Neutrophil (primary cell): ENCODE results near the gene LAD1.

Source experiments
- H3K27ac ChIP-seq: fragments of 200-600 bp; sonication (generic); 2 replicates; pipeline ENCODE4 v1.5.1; 2016; ENCODE audit warnings: mild to moderate bottlenecking, moderate library complexity
- H3K27me3 ChIP-seq: fragments of 200-600 bp; sonication (generic); 2 replicates; pipeline ENCODE4 v1.6.0; 2016; ENCODE audit warnings: mild to moderate bottlenecking
- H3K36me3 ChIP-seq: fragments of 200-600 bp; sonication (generic); 2 replicates; pipeline ENCODE4 v1.5.1; 2017
- H3K4me1 ChIP-seq, 2 experiments: fragments of 200-600 bp in 1 of 2; sonication (generic) in 1 of 2; 1 replicate in 1 of 2; 2 replicates in 1 of 2; pipeline versions ENCODE4 v1.5.1 to v1.6.1; 2013 to 2016; ENCODE audit warnings: low read depth in 1 of 2, low read length in 1 of 2, mild to moderate bottlenecking in 1 of 2, moderate library complexity in 1 of 2; ENCODE audit not compliant: control insufficient read depth in 1 of 2, insufficient read depth in 1 of 2
- H3K4me3 ChIP-seq, 2 experiments: fragments of 200-600 bp in 1 of 2; sonication (generic) in 1 of 2; 1 replicate in 1 of 2; 2 replicates in 1 of 2; pipeline ENCODE4 v1.5.1; 2013 to 2016; ENCODE audit warnings: low read depth in 1 of 2, low read length in 1 of 2, mild to moderate bottlenecking in 1 of 2, moderate library complexity in 1 of 2
- H3K9me3 ChIP-seq: fragments of 200-600 bp; sonication (generic); 2 replicates; pipeline ENCODE4 v1.5.1; 2016
- CTCF ChIP-seq: fragments of 200-600 bp; sonication (generic); IDR thresholded peaks from 2 replicates; pipeline ENCODE4 v1.5.1; 2016; ENCODE audit warnings: antibody characterized with exemption

LAD1 gene

GRCh38 chr1:201377611-201378092 is 21.5 kb downstream of the LAD1 start, which contains the start of gene TNNT2:
TNNT2 (minus strand) TSS chr1:201377680; CDS start chr1:201373254, 4,426 bp downstream.
- no peak for TF ChIP-seq CTCF
- no peaks in the 10 kb centered on the region for H3K36me3 ChIP-seq
- peaks cover 42% of the 10 kb centered on the region for H3K27me3 ChIP-seq
- no peak within 1 kb of the TSS for H3K4me3 ChIP-seq
- H3K9me3 ChIP-seq, result no peaks in the 10 kb centered on the region
- H3K4me1 ChIP-seq, result no peaks in the 10 kb centered on the region
- no peak within 1 kb of the TSS for H3K27ac ChIP-seq

- Histone ChIP-seq H3K36me3 (no peaks in the 10 kb centered on the region), H3K4me1 (no peaks in the 10 kb centered on the region), H3K27me3 (peaks cover 51% of the 10 kb centered on the region), H3K9me3 (no peaks in the 10 kb centered on the region), H3K27ac (no peak overlapping the region), H3K4me3 (no peak overlapping the region)
- no peak for TF ChIP-seq CTCF
Observed at GRCh38 chr1:201376464-201377374, 22.4 kb downstream of the LAD1 start.

- Histone ChIP-seq H3K36me3 (no peaks in the 10 kb centered on the region), H3K27me3 (peaks cover 57% of the 10 kb centered on the region), H3K27ac (no peak overlapping the region), H3K9me3 (no peaks in the 10 kb centered on the region), H3K4me3 (no peak overlapping the region), H3K4me1 (no peaks in the 10 kb centered on the region)
- no peak for TF ChIP-seq CTCF
Observed at GRCh38 chr1:201376107-201376463, 23.0 kb downstream of the LAD1 start.

GRCh38 chr1:201375169-201375568 is 24.0 kb downstream of the LAD1 start:
- no peak overlapping the region for H3K27ac ChIP-seq
- no peak for TF ChIP-seq CTCF
- H3K4me3 ChIP-seq, result no peak overlapping the region
- H3K27me3 ChIP-seq, result peaks cover 60% of the 10 kb centered on the region
- no peaks in the 10 kb centered on the region for H3K4me1 ChIP-seq
- no peaks in the 10 kb centered on the region for H3K9me3 ChIP-seq
- no peaks in the 10 kb centered on the region for H3K36me3 ChIP-seq

GRCh38 chr1:201374364-201374763 is 24.8 kb downstream of the LAD1 start:
- no peaks in the 10 kb centered on the region for H3K4me1 ChIP-seq
- no peak overlapping the region for H3K4me3 ChIP-seq
- no peak for TF ChIP-seq CTCF
- no peak overlapping the region for H3K27ac ChIP-seq
- peaks cover 66% of the 10 kb centered on the region for H3K27me3 ChIP-seq
- no peaks in the 10 kb centered on the region for H3K36me3 ChIP-seq
- no peaks in the 10 kb centered on the region for H3K9me3 ChIP-seq
